ENCODE measurements around the gene PERM1.
"Not testable (repeated sequence)": the region's sequence is repeated elsewhere in the genome, so short reads cannot be mapped to it uniquely, and the experiment has no call there.

The PERM1 gene

DNA sequence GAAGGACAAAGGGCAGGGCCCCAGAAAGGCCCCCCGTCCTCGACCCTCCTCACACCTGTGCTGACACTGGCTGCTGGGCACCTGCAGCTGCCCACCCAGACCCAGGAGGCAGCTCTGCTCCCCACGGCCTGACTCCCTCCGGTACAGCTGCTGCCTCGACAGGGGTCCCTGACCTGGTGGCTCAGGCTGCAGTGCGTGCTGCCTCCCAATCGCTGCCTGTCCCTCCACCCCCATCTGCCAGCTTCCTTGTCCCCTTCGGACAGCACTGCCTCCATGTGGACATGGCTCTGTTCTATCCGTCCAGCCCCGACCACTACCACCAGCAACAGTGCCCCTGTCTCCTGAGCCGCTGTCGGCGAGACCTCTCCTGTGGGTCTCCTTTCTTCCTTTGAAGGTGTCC is 27.0 kb downstream of the PERM1 start:
- Histone ChIP-seq H3K27ac (ENCODE audit: low read length) (no peak overlapping the region), H3K4me3 (ENCODE audit: low read depth in 1 of 2, low read length in 2 of 2) (no peak overlapping the region), H3K27me3 (ENCODE audit: low read depth, low read length) (no peaks in the 10 kb centered on the region), H3K9me3 (ENCODE audit: control insufficient read depth in 1 of 2, low read length in 2 of 2) (no peaks in the 10 kb centered on the region), H3K4me1 (ENCODE audit: control insufficient read depth in 1 of 2, insufficient read depth in 2 of 2, low read length in 2 of 2) (peaks cover 5 to 27% of the 10 kb centered on the region in 2 donors), H3K36me3 (ENCODE audit: control insufficient read depth in 1 of 2, insufficient read depth in 2 of 2, low read length in 2 of 2) (peaks cover 39 to 72% of the 10 kb centered on the region in 2 donors)

DNA sequence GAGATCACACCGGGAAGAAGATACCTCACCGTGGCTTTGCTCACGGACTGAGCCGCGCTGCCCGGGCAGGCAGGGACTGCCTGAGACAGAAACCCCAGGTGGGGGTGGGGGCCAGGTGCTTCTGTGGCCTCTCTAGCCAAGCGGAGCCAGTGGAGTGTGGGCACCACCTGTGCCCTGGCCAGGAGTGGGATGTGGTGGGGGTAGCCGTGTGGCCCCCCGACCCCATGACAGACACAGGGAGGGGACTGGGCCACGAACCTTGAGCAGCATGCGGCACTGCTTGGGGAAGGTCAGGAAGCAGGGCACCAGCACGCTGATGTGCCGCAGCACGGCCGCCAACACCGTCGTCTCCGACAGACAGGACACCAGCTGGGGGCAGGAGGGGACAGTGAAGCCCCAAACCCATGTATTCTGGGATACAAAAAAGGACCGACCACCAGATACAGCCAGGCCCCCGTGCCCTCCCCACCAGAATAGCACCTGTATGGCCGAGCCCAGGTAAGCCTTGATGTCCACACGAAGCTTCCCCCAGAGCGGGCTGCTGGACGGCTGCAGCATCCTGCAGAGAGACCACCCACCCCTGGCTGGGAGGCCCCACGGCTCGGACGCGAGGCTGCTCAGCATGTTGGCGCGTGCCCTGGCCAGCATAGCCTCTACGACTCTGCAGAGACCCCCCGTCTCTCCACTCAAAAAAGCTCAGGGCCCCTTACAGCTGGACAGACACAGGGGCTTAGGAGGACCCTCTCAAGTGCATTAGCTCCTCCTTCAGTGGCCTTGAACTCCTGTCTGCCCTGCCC is 28.2 kb downstream of the PERM1 start:
- peaks cover 41 to 85% of the 10 kb centered on the region in 2 donors for H3K36me3 ChIP-seq (ENCODE audit: control insufficient read depth in 1 of 2, insufficient read depth in 2 of 2, low read length in 2 of 2)
- H3K27me3 ChIP-seq (ENCODE audit: low read depth, low read length), result no peaks in the 10 kb centered on the region
- H3K4me3 ChIP-seq (ENCODE audit: low read depth in 1 of 2, low read length in 2 of 2), result no peak overlapping the region
- H3K27ac ChIP-seq (ENCODE audit: low read length), result no peak overlapping the region
- H3K9me3 ChIP-seq (ENCODE audit: control insufficient read depth in 1 of 2, low read length in 2 of 2), result no peaks in the 10 kb centered on the region
- peaks cover 5 to 20% of the 10 kb centered on the region in 2 donors for H3K4me1 ChIP-seq (ENCODE audit: control insufficient read depth in 1 of 2, insufficient read depth in 2 of 2, low read length in 2 of 2)

DNA sequence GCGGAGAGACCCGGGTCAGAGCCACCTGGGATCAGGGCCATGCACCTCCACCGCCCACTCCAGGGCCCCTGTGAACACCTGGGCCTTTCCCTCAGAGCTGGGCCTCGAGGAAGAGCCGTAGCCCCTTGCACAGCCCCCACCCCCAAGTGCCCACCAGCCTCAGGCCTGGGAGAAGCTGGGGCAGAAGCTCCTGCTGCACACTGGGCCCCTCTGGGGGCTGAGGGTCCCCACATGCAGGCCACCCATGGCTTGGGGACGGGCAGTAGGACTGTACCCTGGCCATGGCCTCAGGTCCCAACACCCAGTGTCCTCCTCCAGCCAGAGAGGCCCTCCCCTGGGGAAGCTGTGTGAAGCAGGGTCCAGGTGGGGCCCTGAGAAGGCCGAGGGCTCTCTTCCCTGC is 29.3 kb downstream of the PERM1 start:
- Histone ChIP-seq H3K4me3 (ENCODE audit: low read depth in 1 of 2, low read length in 2 of 2) (no peak overlapping the region), H3K9me3 (ENCODE audit: control insufficient read depth in 1 of 2, low read length in 2 of 2) (no peaks in the 10 kb centered on the region), H3K27ac (ENCODE audit: low read length) (no peak overlapping the region), H3K4me1 (ENCODE audit: control insufficient read depth in 1 of 2, insufficient read depth in 2 of 2, low read length in 2 of 2) (peaks cover 2 to 9% of the 10 kb centered on the region in 2 donors), H3K36me3 (ENCODE audit: control insufficient read depth in 1 of 2, insufficient read depth in 2 of 2, low read length in 2 of 2) (peaks cover 41 to 96% of the 10 kb centered on the region in 2 donors), H3K27me3 (ENCODE audit: low read depth, low read length) (no peaks in the 10 kb centered on the region)

DNA sequence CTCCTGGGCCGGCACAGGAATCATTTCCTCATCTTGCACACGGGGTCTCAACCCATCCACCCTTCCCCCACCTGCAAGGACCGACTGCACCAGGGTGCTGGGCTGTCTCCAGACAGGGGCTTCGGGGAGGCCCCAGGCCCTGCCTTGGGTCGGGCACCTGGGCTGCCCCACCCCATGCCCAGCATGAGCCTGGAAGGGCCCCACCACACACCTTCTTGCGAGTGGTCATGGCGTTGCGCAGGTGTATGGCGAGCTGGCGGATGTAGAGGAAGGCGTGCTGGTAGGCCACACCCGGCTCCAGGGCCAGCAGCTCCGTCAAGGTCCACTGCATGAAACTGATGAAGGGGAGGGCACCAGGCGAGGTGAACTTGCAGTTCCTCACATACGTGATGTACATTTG is 29.7 kb downstream of the PERM1 start:
- H3K9me3 ChIP-seq (ENCODE audit: control insufficient read depth in 1 of 2, low read length in 2 of 2), result no peaks in the 10 kb centered on the region
- H3K27me3 ChIP-seq (ENCODE audit: low read depth, low read length), result no peaks in the 10 kb centered on the region
- H3K36me3 ChIP-seq (ENCODE audit: control insufficient read depth in 1 of 2, insufficient read depth in 2 of 2, low read length in 2 of 2), result peaks cover 41 to 100% of the 10 kb centered on the region in 2 donors

DNA sequence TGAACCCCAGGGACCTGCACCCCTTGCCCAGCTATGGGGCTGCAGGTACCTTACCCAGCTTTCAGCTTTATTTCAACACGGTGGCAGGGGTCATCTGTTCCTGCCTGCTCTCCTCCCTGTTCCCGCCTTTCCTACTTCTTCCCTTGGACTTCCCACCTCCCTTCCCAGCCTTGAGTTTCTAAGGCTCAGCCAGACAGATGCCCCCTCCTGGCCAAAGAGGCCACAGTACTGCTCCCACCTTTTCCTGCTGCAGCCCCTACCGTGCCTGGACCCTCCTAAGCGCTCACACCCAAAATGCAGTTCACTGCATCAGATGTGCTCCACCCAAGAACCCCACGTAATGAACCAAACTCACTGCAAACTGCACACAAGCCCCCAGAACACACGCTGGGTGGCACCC is 30.5 kb downstream of the PERM1 start:
- H3K36me3 ChIP-seq (ENCODE audit: control insufficient read depth in 1 of 2, insufficient read depth in 2 of 2, low read length in 2 of 2), result peaks cover 35 to 98% of the 10 kb centered on the region in 2 donors
- H3K4me1 ChIP-seq (ENCODE audit: control insufficient read depth in 1 of 2, insufficient read depth in 2 of 2, low read length in 2 of 2), result no peaks in the 10 kb centered on the region
- no peaks in the 10 kb centered on the region for H3K9me3 ChIP-seq (ENCODE audit: control insufficient read depth in 1 of 2, low read length in 2 of 2)
- no peak overlapping the region for H3K27ac ChIP-seq (ENCODE audit: low read length)
- H3K4me3 ChIP-seq (ENCODE audit: low read depth in 1 of 2, low read length in 2 of 2), result no peak overlapping the region
- H3K27me3 ChIP-seq (ENCODE audit: low read depth, low read length), result no peaks in the 10 kb centered on the region

More for the DNA sequence above, 29.7 kb downstream of the PERM1 start:
- Histone ChIP-seq H3K27ac (ENCODE audit: low read length) (no peak overlapping the region), H3K4me3 (ENCODE audit: low read depth in 1 of 2, low read length in 2 of 2) (no peak overlapping the region), H3K4me1 (ENCODE audit: control insufficient read depth in 1 of 2, insufficient read depth in 2 of 2, low read length in 2 of 2) (peaks cover 0 to 5% of the 10 kb centered on the region in 2 donors)

DNA sequence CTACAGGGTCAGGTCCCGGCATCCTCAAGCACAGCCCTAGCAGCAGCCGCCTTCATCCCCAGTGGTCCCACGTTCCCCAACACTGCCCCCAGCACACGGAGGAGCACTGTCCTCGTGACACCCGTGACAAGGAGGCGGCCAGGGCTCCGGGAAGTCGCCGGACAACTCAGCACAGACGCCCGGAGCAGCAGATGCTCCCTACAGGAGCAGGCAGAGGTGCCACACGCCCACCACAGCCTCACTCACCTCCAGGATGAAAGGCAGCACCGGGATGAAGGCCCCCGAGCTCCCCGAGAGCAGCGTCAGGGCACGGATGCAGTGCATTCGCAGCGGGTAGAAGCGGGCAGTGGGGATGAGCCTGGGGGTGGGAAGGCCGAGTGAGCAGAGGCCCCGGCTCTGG is 31.0 kb downstream of the PERM1 start:
- Histone ChIP-seq H3K4me3 (ENCODE audit: low read depth in 1 of 2, low read length in 2 of 2) (no peak overlapping the region), H3K9me3 (ENCODE audit: control insufficient read depth in 1 of 2, low read length in 2 of 2) (no peaks in the 10 kb centered on the region), H3K36me3 (ENCODE audit: control insufficient read depth in 1 of 2, insufficient read depth in 2 of 2, low read length in 2 of 2) (peaks cover 35 to 97% of the 10 kb centered on the region in 2 donors), H3K27me3 (ENCODE audit: low read depth, low read length) (no peaks in the 10 kb centered on the region), H3K27ac (ENCODE audit: low read length) (no peak overlapping the region), H3K4me1 (ENCODE audit: control insufficient read depth in 1 of 2, insufficient read depth in 2 of 2, low read length in 2 of 2) (no peaks in the 10 kb centered on the region)

DNA sequence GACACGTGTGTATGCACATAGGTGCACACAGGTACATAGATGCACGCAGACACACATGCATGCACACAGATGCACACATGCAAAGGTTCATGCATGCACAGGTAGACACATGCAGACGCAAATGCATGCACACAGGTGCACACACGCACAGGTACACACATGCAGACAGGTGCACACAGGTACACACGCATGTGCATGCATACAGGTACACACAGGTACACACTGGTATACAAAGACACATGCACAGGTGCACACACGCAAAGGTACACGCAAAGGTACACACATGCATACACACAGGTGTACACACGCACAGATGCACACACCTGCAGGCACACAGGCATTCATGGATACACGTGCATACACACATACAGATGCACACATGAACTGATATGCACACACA is 31.6 kb downstream of the PERM1 start:
- H3K4me1 ChIP-seq (ENCODE audit: control insufficient read depth in 1 of 2, insufficient read depth in 2 of 2, low read length in 2 of 2), result no peaks in the 10 kb centered on the region
- H3K27ac ChIP-seq (ENCODE audit: low read length), result no peak overlapping the region
- peaks cover 31 to 97% of the 10 kb centered on the region in 2 donors for H3K36me3 ChIP-seq (ENCODE audit: control insufficient read depth in 1 of 2, insufficient read depth in 2 of 2, low read length in 2 of 2)

DNA sequence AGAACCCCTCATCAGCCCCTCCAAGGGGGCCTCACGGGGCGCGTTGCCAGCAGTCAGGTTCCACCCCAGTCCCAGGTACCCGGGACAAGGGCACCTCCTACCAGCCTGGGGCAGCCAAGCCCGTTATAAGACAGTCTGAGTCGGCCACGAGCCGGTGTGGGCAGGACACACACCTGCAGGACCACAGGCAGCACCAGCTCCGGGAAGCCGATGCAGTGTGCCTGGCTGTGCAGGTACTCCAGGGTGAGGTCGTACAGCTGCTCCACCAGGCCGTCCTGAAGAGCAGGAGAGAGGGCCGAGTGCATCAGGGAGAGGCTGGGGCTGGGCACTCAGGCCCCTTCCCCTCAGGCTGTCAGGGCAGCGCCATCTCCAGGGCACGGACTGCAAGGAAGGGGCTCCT is 33.9 kb downstream of the PERM1 start:
- H3K4me1 ChIP-seq (ENCODE audit: control insufficient read depth in 1 of 2, insufficient read depth in 2 of 2, low read length in 2 of 2), result peaks cover 0 to 7% of the 10 kb centered on the region in 2 donors
- no peaks in the 10 kb centered on the region for H3K9me3 ChIP-seq (ENCODE audit: control insufficient read depth in 1 of 2, low read length in 2 of 2)
- peaks cover 20 to 79% of the 10 kb centered on the region in 2 donors for H3K36me3 ChIP-seq (ENCODE audit: control insufficient read depth in 1 of 2, insufficient read depth in 2 of 2, low read length in 2 of 2)
- H3K4me3 ChIP-seq (ENCODE audit: low read depth in 1 of 2, low read length in 2 of 2), result no peak overlapping the region
- no peak overlapping the region for H3K27ac ChIP-seq (ENCODE audit: low read length)
- H3K27me3 ChIP-seq (ENCODE audit: low read depth, low read length), result peaks cover 2% of the 10 kb centered on the region

More for the DNA sequence above, 31.6 kb downstream of the PERM1 start:
- H3K9me3 ChIP-seq (ENCODE audit: control insufficient read depth in 1 of 2, low read length in 2 of 2), result no peaks in the 10 kb centered on the region
- no peaks in the 10 kb centered on the region for H3K27me3 ChIP-seq (ENCODE audit: low read depth, low read length)
- H3K4me3 ChIP-seq (ENCODE audit: low read depth in 1 of 2, low read length in 2 of 2), result no peak overlapping the region

DNA sequence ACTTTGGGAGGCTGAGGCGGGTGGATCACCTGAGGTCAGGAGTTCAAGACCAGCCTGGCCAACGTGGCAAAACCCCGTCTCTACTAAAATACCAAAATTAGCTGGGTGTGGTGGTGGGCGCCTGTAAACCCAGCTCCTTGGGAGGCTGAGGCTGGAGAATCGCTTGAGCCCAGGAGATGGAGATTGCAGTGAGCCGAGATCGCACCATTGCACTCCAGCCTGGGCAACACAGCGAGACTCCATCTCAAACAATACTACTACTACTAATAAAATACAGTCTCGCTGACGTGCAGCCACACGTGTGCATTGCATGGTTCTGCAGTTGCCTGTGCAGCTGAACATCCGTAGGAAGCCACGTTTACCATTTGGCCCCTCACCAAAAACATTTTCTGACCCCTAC is 35.1 kb downstream of the PERM1 start:
- peaks cover 20 to 67% of the 10 kb centered on the region in 2 donors for H3K36me3 ChIP-seq (ENCODE audit: control insufficient read depth in 1 of 2, insufficient read depth in 2 of 2, low read length in 2 of 2)
- not testable (repeated sequence) for H3K9me3 ChIP-seq (ENCODE audit: control insufficient read depth in 1 of 2, low read length in 2 of 2)

DNA sequence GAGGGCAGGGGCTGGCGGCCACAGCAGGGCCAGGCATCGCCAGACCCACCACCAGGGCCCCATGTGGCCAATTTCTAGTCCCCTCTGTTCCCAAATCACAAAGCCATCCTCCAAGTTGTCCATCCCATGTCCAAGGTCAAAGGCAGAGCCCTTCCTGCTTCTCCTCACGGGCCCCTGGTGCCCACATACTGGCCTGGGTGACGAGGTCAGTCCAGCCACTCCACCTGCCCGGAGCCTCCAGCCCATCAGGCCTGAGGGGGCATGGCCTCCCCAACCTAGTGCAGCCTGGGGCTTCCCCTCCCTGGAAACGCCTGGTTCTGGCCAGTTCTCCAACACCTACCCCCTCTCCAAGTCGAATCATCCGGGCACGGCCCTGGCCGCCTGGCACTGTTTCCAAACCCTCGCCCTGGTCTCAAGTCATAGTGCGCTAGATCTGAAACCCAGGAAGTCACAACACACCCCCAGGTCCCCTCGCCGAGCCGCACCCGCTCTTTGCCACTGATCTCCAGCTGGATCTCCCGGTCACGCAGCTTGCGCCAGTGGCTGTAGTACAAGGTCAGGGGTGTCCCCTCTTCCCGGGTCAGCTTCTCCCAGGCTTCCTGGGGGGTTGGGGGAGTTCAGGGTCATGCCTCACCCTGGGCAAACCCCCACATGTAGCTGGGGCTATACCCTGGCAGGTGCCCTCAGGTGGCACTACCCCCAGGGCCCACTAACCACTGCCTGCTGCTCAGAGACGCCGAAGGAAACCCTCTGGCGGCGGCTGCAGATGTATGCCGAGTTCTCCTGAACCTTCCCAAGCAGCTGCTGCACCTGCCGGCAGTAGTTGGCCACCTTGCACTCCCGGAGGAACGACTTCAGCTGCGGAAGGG is 36.0 kb downstream of the PERM1 start:
- H3K36me3 ChIP-seq (ENCODE audit: control insufficient read depth in 1 of 2, insufficient read depth in 2 of 2, low read length in 2 of 2), result peaks cover 15 to 58% of the 10 kb centered on the region in 2 donors
- H3K27ac ChIP-seq (ENCODE audit: low read length), result no peak overlapping the region

More for the DNA sequence above, 35.1 kb downstream of the PERM1 start:
- not testable (repeated sequence) for H3K27me3 ChIP-seq (ENCODE audit: low read depth, low read length); H3K27ac ChIP-seq (ENCODE audit: low read length); H3K4me3 ChIP-seq (ENCODE audit: low read depth in 1 of 2, low read length in 2 of 2)
- H3K4me1 ChIP-seq (ENCODE audit: control insufficient read depth in 1 of 2, insufficient read depth in 2 of 2, low read length in 2 of 2), result peaks cover 0 to 19% of the 10 kb centered on the region in 2 donors

More for the DNA sequence above, 36.0 kb downstream of the PERM1 start:
- Histone ChIP-seq H3K9me3 (ENCODE audit: control insufficient read depth in 1 of 2, low read length in 2 of 2) (no peaks in the 10 kb centered on the region), H3K4me1 (ENCODE audit: control insufficient read depth in 1 of 2, insufficient read depth in 2 of 2, low read length in 2 of 2) (peaks cover 0 to 28% of the 10 kb centered on the region in 2 donors), H3K4me3 (ENCODE audit: low read depth in 1 of 2, low read length in 2 of 2) (no peak overlapping the region), H3K27me3 (ENCODE audit: low read depth, low read length) (peaks cover 9% of the 10 kb centered on the region)
